HepG2 (cell line): ENCODE measurements around the gene RNASE7. TPM values are rescaled to one million over a fixed set of nuclear protein-coding genes. Genes with fewer than 3 reads are reported as not detected.

Source experiments
- AHDC1 ChIP-seq: sonication (generic); formaldehyde crosslinking; IDR thresholded peaks from 2 replicates; pipeline ENCODE4 v1.5.1; 2020; ENCODE audit warnings: mild to moderate bottlenecking, missing genetic modification reagents, borderline replicate concordance
- AKAP8 ChIP-seq: sonication (generic); formaldehyde crosslinking; IDR thresholded peaks from 2 replicates; pipeline ENCODE4 v1.5.1; 2020; ENCODE audit warnings: mild to moderate bottlenecking, missing genetic modification reagents
- ASH2L ChIP-seq: fragments of 300-600, 200-600 bp; sonication (generic); IDR thresholded peaks from 2 replicates; pipeline ENCODE4 v1.7.0; 2017; ENCODE audit warnings: low read depth, mild to moderate bottlenecking, moderate library complexity, mixed read lengths, low read length; ENCODE audit not compliant: insufficient read length
- BRD4 ChIP-seq: sonication (generic); formaldehyde crosslinking; IDR thresholded peaks from 2 replicates; pipeline ENCODE4 v1.4.0; 2020; ENCODE audit warnings: missing genetic modification reagents
- DRAP1 ChIP-seq: IDR thresholded peaks from 2 replicates; pipeline ENCODE4 v1.6.1; 2016; ENCODE audit warnings: missing genetic modification reagents, missing compliant biosample characterization
- HNF4A ChIP-seq: sonication (generic); formaldehyde crosslinking; IDR thresholded peaks from 2 replicates; pipeline ENCODE4 v1.4.0; 2020; ENCODE audit warnings: missing genetic modification reagents
- HOXA9 ChIP-seq: sonication (generic); formaldehyde crosslinking; IDR thresholded peaks from 2 replicates; pipeline ENCODE4 v1.8.1; 2022; ENCODE audit warnings: missing genetic modification reagents, mild to moderate bottlenecking, moderate library complexity, borderline replicate concordance
- MAFG ChIP-seq: sonication (generic); formaldehyde crosslinking; IDR thresholded peaks from 2 replicates; pipeline ENCODE4 v1.5.1; 2020; ENCODE audit warnings: mild to moderate bottlenecking, missing genetic modification reagents
- MEF2D ChIP-seq: sonication (generic); formaldehyde crosslinking; IDR thresholded peaks from 2 replicates; pipeline ENCODE4 v1.5.1; 2020; ENCODE audit warnings: mild to moderate bottlenecking, missing genetic modification reagents
- RCOR2 ChIP-seq: IDR thresholded peaks from 2 replicates; pipeline ENCODE4 v1.6.1; 2016; ENCODE audit warnings: missing biosample characterization, missing genetic modification reagents
- SKI ChIP-seq: fragments of 450-650 bp; IDR thresholded peaks from one replicate; pipeline ENCODE4 v1.6.1; 2018; ENCODE audit warnings: mild to moderate bottlenecking; ENCODE audit not compliant: partially characterized antibody
- TAF15 ChIP-seq: fragments of 200-400 bp; formaldehyde crosslinking; IDR thresholded peaks from one replicate; pipeline ENCODE4 v1.6.1; 2018; ENCODE audit warnings: mild to moderate bottlenecking, low read depth, low read length; ENCODE audit not compliant: poor library complexity, severe bottlenecking
- TRIM24 ChIP-seq: sonication (generic); formaldehyde crosslinking; IDR thresholded peaks from 2 replicates; pipeline ENCODE4 v1.8.0; 2022; ENCODE audit warnings: mild to moderate bottlenecking, missing genetic modification reagents
- WIZ ChIP-seq: sonication (generic); formaldehyde crosslinking; IDR thresholded peaks from 2 replicates; pipeline ENCODE4 v1.5.1; 2020; ENCODE audit warnings: mild to moderate bottlenecking, missing genetic modification reagents
- ZMYM2 ChIP-seq: sonication (generic); formaldehyde crosslinking; IDR thresholded peaks from 2 replicates; pipeline ENCODE4 v1.8.0; 2022; ENCODE audit warnings: mild to moderate bottlenecking, missing genetic modification reagents
- ZNF12 ChIP-seq: sonication (generic); formaldehyde crosslinking; IDR thresholded peaks from 2 replicates; pipeline ENCODE4 v1.5.0; 2020; ENCODE audit warnings: missing genetic modification reagents
- ZNF317 ChIP-seq: sonication (generic); formaldehyde crosslinking; IDR thresholded peaks from 2 replicates; pipeline ENCODE4 v1.5.0; 2020; ENCODE audit warnings: mild to moderate bottlenecking, missing genetic modification reagents
- ZNF331 ChIP-seq: sonication (generic); formaldehyde crosslinking; IDR thresholded peaks from 2 replicates; pipeline ENCODE4 v1.4.0; 2020; ENCODE audit warnings: missing genetic modification reagents
- ZNF782 ChIP-seq: sonication (generic); formaldehyde crosslinking; IDR thresholded peaks from 2 replicates; pipeline ENCODE4 v1.4.0; 2020; ENCODE audit warnings: missing genetic modification reagents, mild to moderate bottlenecking, borderline replicate concordance
- ZNF816 ChIP-seq: sonication (generic); formaldehyde crosslinking; IDR thresholded peaks from 2 replicates; pipeline ENCODE4 v1.8.0; 2022; ENCODE audit warnings: missing genetic modification reagents, mild to moderate bottlenecking, borderline replicate concordance
- ZSCAN12 ChIP-seq: sonication (generic); formaldehyde crosslinking; IDR thresholded peaks from 2 replicates; pipeline ENCODE4 v1.9.0; 2021; ENCODE audit warnings: mild to moderate bottlenecking, missing genetic modification reagents
- polyA plus RNA-seq, 8 experiments: library from polyadenylated mRNA; depleted of rRNA in 3 of 8; stranded (reverse) in 7 of 8; unstranded in 1 of 8; fragments of >200 nt; fragmentation: Illumina TruSeq in 4 of 8; extraction: Trizol in 4 of 8; gene quantifications; 2 replicates each; pipeline versions ENCODE4 v1.2.1 to v1.2.3, GENCODE V29; 2011 to 2016; ENCODE audit warnings: low read depth in 4 of 8, missing spikeins in 1 of 8, mixed read lengths in 1 of 8; ENCODE audit not compliant: insufficient read depth in 1 of 8
- total RNA-seq, 5 experiments: library from RNA; depleted of rRNA; stranded (reverse); fragments of >200 nt; fragmentation: Illumina TruSeq; extraction: Trizol; gene quantifications; 2 replicates each; pipeline ENCODE4 v1.2.3, GENCODE V29; 2016; ENCODE audit warnings: low read depth in 1 of 5
- TF ChIP-seq, protein P1 (sequence below): sonication (generic); formaldehyde crosslinking; IDR thresholded peaks from 2 replicates; pipeline ENCODE4 v1.4.0; 2020; ENCODE audit warnings: missing genetic modification reagents

Gene RNASE7
- total and polyA plus RNA-seq, 2 of the 13 experiments (the other 11 are each of a cell fraction or from before 2014, with no cell fraction given): 0.04 TPM; not detected in 1

- TF ChIP-seq ZMYM2 (CRISPR knock-in tag) (no peak), TAF15 (no peak), BRD4 (CRISPR knock-in tag) (no peak), ZNF331 (CRISPR knock-in tag) (no peak), TRIM24 (CRISPR knock-in tag) (no peak), HNF4A (CRISPR knock-in tag) (peak; percentile 83), ZNF12 (CRISPR knock-in tag) (no peak), MAFG (CRISPR knock-in tag) (no peak), ZNF816 (CRISPR knock-in tag) (no peak), HOXA9 (CRISPR knock-in tag) (no peak), AHDC1 (CRISPR knock-in tag) (no peak), ZNF782 (CRISPR knock-in tag) (no peak), DRAP1 (CRISPR knock-in tag) (peak; percentile 44; the same call in 1 of the 2 replicates), AKAP8 (CRISPR knock-in tag) (no peak), ZNF317 (CRISPR knock-in tag) (0 out of 2 replicates have a peak, but pooled peaks have one; percentile 40), WIZ (CRISPR knock-in tag) (0 out of 2 replicates have a peak, but pooled peaks have one; percentile 67), SKI (peak; percentile 77), ASH2L (peak; percentile 23), MEF2D (CRISPR knock-in tag) (no peak), RCOR2 (CRISPR knock-in tag) (no peak), ZSCAN12 (CRISPR knock-in tag) (no peak)
- TF ChIP-seq, protein P1, sequence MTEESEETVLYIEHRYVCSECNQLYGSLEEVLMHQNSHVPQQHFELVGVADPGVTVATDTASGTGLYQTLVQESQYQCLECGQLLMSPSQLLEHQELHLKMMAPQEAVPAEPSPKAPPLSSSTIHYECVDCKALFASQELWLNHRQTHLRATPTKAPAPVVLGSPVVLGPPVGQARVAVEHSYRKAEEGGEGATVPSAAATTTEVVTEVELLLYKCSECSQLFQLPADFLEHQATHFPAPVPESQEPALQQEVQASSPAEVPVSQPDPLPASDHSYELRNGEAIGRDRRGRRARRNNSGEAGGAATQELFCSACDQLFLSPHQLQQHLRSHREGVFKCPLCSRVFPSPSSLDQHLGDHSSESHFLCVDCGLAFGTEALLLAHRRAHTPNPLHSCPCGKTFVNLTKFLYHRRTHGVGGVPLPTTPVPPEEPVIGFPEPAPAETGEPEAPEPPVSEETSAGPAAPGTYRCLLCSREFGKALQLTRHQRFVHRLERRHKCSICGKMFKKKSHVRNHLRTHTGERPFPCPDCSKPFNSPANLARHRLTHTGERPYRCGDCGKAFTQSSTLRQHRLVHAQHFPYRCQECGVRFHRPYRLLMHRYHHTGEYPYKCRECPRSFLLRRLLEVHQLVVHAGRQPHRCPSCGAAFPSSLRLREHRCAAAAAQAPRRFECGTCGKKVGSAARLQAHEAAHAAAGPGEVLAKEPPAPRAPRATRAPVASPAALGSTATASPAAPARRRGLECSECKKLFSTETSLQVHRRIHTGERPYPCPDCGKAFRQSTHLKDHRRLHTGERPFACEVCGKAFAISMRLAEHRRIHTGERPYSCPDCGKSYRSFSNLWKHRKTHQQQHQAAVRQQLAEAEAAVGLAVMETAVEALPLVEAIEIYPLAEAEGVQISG (CRISPR knock-in tag): peak; percentile 89
Measured at GRCh38 chr14:21023817-21024584, 18.2 kb upstream of the RNASE7 start (continued).
